UCSD-AML1 (cell line): ENCODE data around the gene FIZ1.

Experiments
- DNase-seq: peaks from one replicate; lab custom pipeline; 2025; ENCODE audit not compliant: unreplicated experiment; lab: John Stamatoyannopoulos, UW

The FIZ1 gene

DNA sequence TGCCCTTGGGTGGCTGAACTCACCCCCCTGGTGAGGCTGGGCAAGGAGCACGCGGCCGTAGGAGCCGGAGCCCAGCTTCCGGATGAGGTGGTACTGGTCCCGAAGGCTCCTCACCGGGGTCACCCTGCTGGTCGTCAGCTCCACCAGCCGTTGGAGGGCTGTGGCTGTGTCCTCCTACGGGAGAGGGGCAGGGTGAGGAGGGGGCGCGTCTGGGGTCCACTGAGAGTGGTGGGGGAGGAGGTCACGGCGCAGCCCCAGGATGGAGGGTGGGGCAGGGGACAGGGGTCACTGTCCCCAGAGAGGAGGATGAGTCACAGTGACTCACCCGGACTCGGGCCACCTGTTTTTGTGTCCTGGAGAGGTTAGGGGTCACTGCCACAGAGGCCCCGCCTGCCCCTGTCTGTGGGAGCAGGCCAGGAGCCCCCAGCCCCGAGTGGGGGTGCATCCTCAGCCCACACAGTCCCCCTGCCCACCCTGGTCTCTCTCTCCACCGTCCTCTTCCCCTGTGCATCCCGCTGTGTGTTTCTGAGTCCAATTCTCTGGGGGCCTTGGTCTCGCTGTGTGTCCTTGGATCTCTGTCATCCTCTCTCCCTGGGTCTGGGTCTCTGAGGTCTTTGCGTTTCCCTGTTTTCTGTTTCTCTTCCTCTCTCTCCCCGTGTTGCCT, 54.4 kb downstream of the FIZ1 start:
- no peak for DNase-seq

DNA sequence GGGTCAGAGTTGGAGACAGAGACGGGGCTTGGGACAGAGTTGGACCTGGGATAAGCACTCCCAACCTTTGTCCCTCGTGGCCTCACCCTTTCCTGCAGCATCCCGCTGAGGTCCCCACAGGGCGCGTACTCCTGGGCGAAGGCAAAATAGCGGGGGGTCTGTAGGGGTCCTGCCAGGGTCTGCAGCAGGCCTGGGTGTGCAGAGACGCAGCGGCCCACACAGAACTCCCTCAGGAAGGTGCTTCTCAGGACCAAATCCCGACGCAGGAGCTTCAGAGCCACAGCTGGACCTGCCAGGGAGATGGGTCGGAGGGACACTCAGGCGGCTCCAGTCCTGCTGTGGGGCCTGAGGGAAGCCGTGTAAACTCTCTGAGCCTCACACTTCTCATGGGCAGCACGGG, 55.3 kb downstream of the FIZ1 start:
- DNase-seq, result no peak

DNA sequence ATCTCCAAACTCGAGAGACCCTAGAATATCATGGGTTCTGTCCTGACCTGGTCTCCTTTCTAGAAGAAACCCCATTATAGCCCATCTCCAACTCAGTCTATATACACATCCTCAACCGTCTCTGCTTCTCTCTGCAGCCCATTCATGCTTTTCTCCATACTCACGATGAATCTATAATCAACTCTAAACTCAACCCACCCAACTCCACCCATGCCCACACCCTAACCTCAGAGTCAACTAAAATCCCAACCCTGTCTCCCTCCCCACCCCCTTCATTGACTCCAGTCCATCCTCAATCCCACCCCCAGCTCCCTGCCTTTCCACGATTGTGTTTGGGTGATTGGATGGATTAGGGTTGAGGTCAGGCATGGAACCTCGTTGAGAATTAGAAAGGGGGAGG, 55.8 kb downstream of the FIZ1 start:
- no peak for DNase-seq

DNA sequence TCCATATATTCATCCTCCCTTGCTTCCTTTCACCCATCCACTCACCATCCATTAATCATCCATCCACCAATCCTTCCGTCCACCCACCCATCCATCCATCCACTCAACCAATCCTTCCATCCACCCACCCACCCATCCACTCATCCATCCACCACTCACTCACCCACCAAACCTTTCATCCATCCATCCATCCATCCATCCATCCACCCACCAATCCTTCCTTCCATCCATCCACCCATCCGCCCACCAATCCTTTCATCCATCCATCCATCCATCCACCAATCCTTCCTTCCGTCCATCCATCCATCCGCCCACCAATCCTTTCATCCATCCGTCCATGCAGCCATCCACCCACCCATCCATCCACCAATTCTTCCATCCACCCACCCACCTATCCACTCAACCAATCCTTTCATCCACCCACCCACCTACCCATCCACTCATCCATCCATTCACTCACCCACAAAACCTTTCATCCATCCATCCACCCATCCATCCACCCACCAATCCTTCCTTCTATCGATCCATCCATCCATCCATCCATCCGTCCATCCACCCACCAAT, 56.9 kb downstream of the FIZ1 start:
- no peak for DNase-seq
